Stomach (tissue), 9 donors: ENCODE results near the gene COMP. TPM values are rescaled to one million over a fixed set of nuclear protein-coding genes. Genes with fewer than 3 reads are reported as not detected.

Experiments used
- DNase-seq, 2 donors: peaks; one replicate each; pipeline versions ENCODE4 v3.0.0 to v3.0.0-alpha.2; 2013 to 2019
- H3K27ac ChIP-seq, 5 donors: fragments of 200-600 bp in 4 of 5; sonication (generic) in 4 of 5; one replicate each; pipeline ENCODE4 v1.5.1; 2013 to 2019; ENCODE audit warnings: mild to moderate bottlenecking in 1 of 5, moderate library complexity in 1 of 5
- H3K27me3 ChIP-seq, 3 donors: fragments of 200-600 bp; sonication (generic); one replicate each; pipeline ENCODE4 v1.5.1; 2017 to 2019; ENCODE audit warnings: mixed run types in 1 of 3
- H3K36me3 ChIP-seq, 4 donors: fragments of 200-600 bp; sonication (generic); 1 replicate in 3 of 4; 2 replicates in 1 of 4; pipeline ENCODE4 v1.5.1; 2016 to 2019
- H3K4me1 ChIP-seq, 4 donors: fragments of 200-600 bp; sonication (generic); one replicate each; pipeline ENCODE4 v1.5.1; 2016 to 2019
- H3K4me3 ChIP-seq, 4 donors: fragments of 200-600 bp; sonication (generic) in 3 of 4; one replicate each; pipeline ENCODE4 v1.5.1; 2016 to 2019; ENCODE audit warnings: mild to moderate bottlenecking in 1 of 4
- H3K9me3 ChIP-seq, 4 donors: fragments of 200-600 bp; sonication (generic); one replicate each; pipeline ENCODE4 v1.5.1; 2016 to 2019
- CTCF ChIP-seq, 7 experiments: fragments of 450-650 bp in 4 of 7; fragments of 200-600 bp in 3 of 7; sonication (generic) in 3 of 7; IDR thresholded peaks; one replicate each; pipeline ENCODE4 v1.5.1; 2016 to 2019; ENCODE audit warnings: antibody characterized with exemption in 7 of 7, control low read depth in 2 of 7, mild to moderate bottlenecking in 1 of 7
- EP300 ChIP-seq: sonication (generic); formaldehyde crosslinking; IDR thresholded peaks from one replicate; pipeline ENCODE4 v1.6.1; 2017; ENCODE audit warnings: antibody characterized with exemption
- POLR2A ChIP-seq, 4 donors: fragments of 450-650 bp; IDR thresholded peaks; one replicate each; pipeline ENCODE4 v1.6.1; 2016; ENCODE audit warnings: antibody characterized with exemption in 4 of 4, control low read depth in 2 of 4, mild to moderate bottlenecking in 1 of 4, moderate library complexity in 1 of 4
- POLR2AphosphoS5 ChIP-seq, 3 donors: sonication (generic); formaldehyde crosslinking; IDR thresholded peaks; one replicate each; pipeline ENCODE4 v1.6.1; 2016; ENCODE audit warnings: antibody characterized with exemption in 3 of 3
- WGBS, 5 donors: extraction: QIAGEN DNeasy Blood & Tissue Kit in 3 of 5; methylation state at CpG; one replicate each; pipeline versions ENCODE4 v1.1.5 to v1.1.7; 2013 to 2018; 5-methylcytosine and 5-hydroxymethylcytosine counted together
- intact Hi-C: fragments of 100-400 bp; cut with DNase I; formaldehyde crosslinking; loops from one replicate; pipeline ENCODE4 v1.15.1; 2023; ENCODE audit warnings: low total_unique reads
- polyA plus RNA-seq, 3 donors: library from polyadenylated mRNA; stranded (reverse); fragments of 200-250 nt; gene quantifications; one replicate each; pipeline ENCODE4 v1.2.3, GENCODE V29; 2013
- total RNA-seq, 5 donors: library from RNA; depleted of rRNA; stranded (reverse); fragments of >200 nt; gene quantifications; one replicate each; pipeline versions ENCODE4 v1.1.0 to v1.2.3, GENCODE V29; 2014 to 2016
- donor health status: healthy with polysubstance abuse.
- donor health status: Bipolar disorder and iron deficiency.
- donor health status: healthy.

COMP gene
- total and polyA plus RNA-seq, 8 donors: 0.62 to 4.1 (median 1.6) TPM; not detected in 4

- Histone ChIP-seq H3K4me1 (peaks cover 8 to 21% (median 16%) of the 10 kb centered on the region in 4 donors), H3K4me3 (no peak overlapping the region), H3K36me3 (peaks cover 0 to 14% (median 6%) of the 10 kb centered on the region in 4 donors), H3K27ac (no peak overlapping the region), H3K9me3 (no peaks in the 10 kb centered on the region), H3K27me3 (peaks cover 0 to 46% (median 7%) of the 10 kb centered on the region in 3 donors)
- intact Hi-C loops: no loop called here
- TF ChIP-seq CTCF (IDR thresholded peaks at IDR 0.05) (no peak), POLR2AphosphoS5 (IDR thresholded peaks at IDR 0.05) (no peak), EP300 (no peak), POLR2A (IDR thresholded peaks at IDR 0.05) (no peak)
- DNase-seq: no peak
- 76 to 88% (median 78%) methylated on average over 7 to 10 of the region's 10 CpGs for WGBS, 5 donors
These were observed 10.5 kb downstream of the COMP start for GRCh38 chr19:18780631-18781030.

- Histone ChIP-seq H3K27me3 (peaks cover 0 to 41% (median 1%) of the 10 kb centered on the region in 3 donors), H3K9me3 (no peaks in the 10 kb centered on the region), H3K36me3 (peaks cover 0 to 19% (median 10%) of the 10 kb centered on the region in 4 donors), H3K27ac (no peak overlapping the region), H3K4me1 (peaks cover 2 to 15% (median 10%) of the 10 kb centered on the region in 4 donors), H3K4me3 (no peak overlapping the region)
- WGBS, 5 donors: 84 to 90% (median 87%) methylated on average over 13 to 17 of the region's 17 CpGs
- intact Hi-C loops: no loop called here
- DNase-seq: no peak
- TF ChIP-seq EP300: no peak
- no peak for TF ChIP-seq POLR2AphosphoS5 (IDR thresholded peaks at IDR 0.05)
- TF ChIP-seq CTCF (IDR thresholded peaks at IDR 0.05): no peak
- no peak for TF ChIP-seq POLR2A (IDR thresholded peaks at IDR 0.05)
These were observed 11.0 kb downstream of the COMP start for GRCh38 chr19:18780081-18780480.

GRCh38 chr19:18778826-18779495 lies 12.1 kb downstream of the COMP start:
- Histone ChIP-seq H3K4me1 (peaks cover 0 to 12% (median 8%) of the 10 kb centered on the region in 4 donors), H3K36me3 (peaks cover 0 to 26% (median 12%) of the 10 kb centered on the region in 4 donors), H3K27me3 (peaks cover 0 to 30% (median 0%) of the 10 kb centered on the region in 3 donors), H3K9me3 (no peaks in the 10 kb centered on the region), H3K27ac (no peak overlapping the region), H3K4me3 (no peak overlapping the region)
- intact Hi-C loops: no loop called here
- 72 to 89% (median 73%) methylated on average over 11 to 14 of the region's 14 CpGs for WGBS, 5 donors
- no peak for DNase-seq
- TF ChIP-seq CTCF (IDR thresholded peaks at IDR 0.05) (no peak), POLR2AphosphoS5 (IDR thresholded peaks at IDR 0.05) (no peak), EP300 (no peak), POLR2A (IDR thresholded peaks at IDR 0.05) (no peak)

- WGBS, 5 donors: 37 to 77% (median 66%) methylated on average over 6 to 11 of the region's 11 CpGs
These were observed 13.1 kb downstream of the COMP start for GRCh38 chr19:18778076-18778389.

More at GRCh38 chr19:18778076-18778389, 13.1 kb downstream of the COMP start:
- Histone ChIP-seq H3K27me3 (peaks cover 0 to 29% (median 0%) of the 10 kb centered on the region in 3 donors), H3K4me3 (peak overlapping the region in 1 of 4 donors; percentile 7), H3K9me3 (no peaks in the 10 kb centered on the region), H3K4me1 (peaks cover 0 to 12% (median 8%) of the 10 kb centered on the region in 4 donors), H3K27ac (no peak overlapping the region), H3K36me3 (peaks cover 0 to 26% (median 12%) of the 10 kb centered on the region in 4 donors)
- DNase-seq: no peak
- intact Hi-C loops: no loop called here
- TF ChIP-seq POLR2A (IDR thresholded peaks at IDR 0.05) (no peak), EP300 (no peak), CTCF (IDR thresholded peaks at IDR 0.05) (no peak), POLR2AphosphoS5 (IDR thresholded peaks at IDR 0.05) (no peak)
